Calu3 (cell line): ENCODE results near the gene FER. TPM values are rescaled to one million over a fixed set of nuclear protein-coding genes. Genes with fewer than 3 reads are reported as not detected.

Experiments used
- BruUV-seq: library from RNA; stranded (reverse); fragments of 400-500 nt; replicated peaks from 2 replicates; lab custom pipeline; 2021; lab: Mats Ljungman, UMichigan
- CTCF ChIA-PET: fragments of 300-600 bp; sonication (Branson Sonifier 250); formaldehyde crosslinking; loops from one replicate; lab custom pipeline; 2022; ENCODE audit warnings: antibody characterized with exemption; lab: Charles Lee
- DNase-seq: peaks from one replicate; pipeline ENCODE4 v3.0.0; 2022
- H3K27ac Mint-ChIP-seq: one replicate; pipeline ENCODE4 v1.8.0; 2022; ENCODE audit warnings: mixed read lengths; ENCODE audit not compliant: unreplicated experiment
- H3K27me3 Mint-ChIP-seq: one replicate; pipeline ENCODE4 v1.8.0; 2022; ENCODE audit warnings: mixed read lengths; ENCODE audit not compliant: unreplicated experiment
- H3K36me3 Mint-ChIP-seq: one replicate; pipeline ENCODE4 v1.8.0; 2022; ENCODE audit warnings: mild to moderate bottlenecking, moderate library complexity, mixed read lengths; ENCODE audit not compliant: insufficient read depth, unreplicated experiment
- H3K4me1 Mint-ChIP-seq: one replicate; pipeline ENCODE4 v1.8.0; 2022; ENCODE audit warnings: mild to moderate bottlenecking, low read depth, mixed read lengths; ENCODE audit not compliant: unreplicated experiment
- H3K4me3 Mint-ChIP-seq: one replicate; pipeline ENCODE4 v1.8.0; 2022; ENCODE audit warnings: mild to moderate bottlenecking, low read depth, moderate library complexity, mixed read lengths; ENCODE audit not compliant: unreplicated experiment
- H3K9me3 Mint-ChIP-seq: one replicate; pipeline ENCODE4 v1.8.0; 2022; ENCODE audit warnings: low read depth, mixed read lengths; ENCODE audit not compliant: unreplicated experiment
- CTCF ChIP-seq: fragments of 200-600 bp; IDR thresholded peaks from one replicate; pipeline ENCODE4 v1.8.0; 2022; ENCODE audit warnings: antibody characterized with exemption; ENCODE audit not compliant: unreplicated experiment
- intact Hi-C: fragments of 100-400 bp; cut with micrococcal nuclease; formaldehyde crosslinking; loops from one replicate; pipeline ENCODE4 v1.10.0; 2022; ENCODE audit not compliant: unreplicated experiment
- total RNA-seq: library from RNA; stranded (reverse); gene quantifications from 2 replicates; pipeline ENCODE4 v1.2.3, GENCODE V29; 2022

Gene FER
- total RNA-seq, 1 experiment from 2014 or later = 32.9 TPM

GRCh38 chr5:109215040-109215439, 467.3 kb downstream of the FER start:
- CTCF ChIA-PET = no interaction called here
- BruUV-seq = no TSS peak
- H3K9me3 Mint-ChIP-seq = peaks cover 14% of the 10 kb centered on the region
- no peaks in the 10 kb centered on the region for H3K4me1 Mint-ChIP-seq
- H3K27ac Mint-ChIP-seq = no peak overlapping the region
- H3K36me3 Mint-ChIP-seq = no peaks in the 10 kb centered on the region
- no peaks in the 10 kb centered on the region for H3K27me3 Mint-ChIP-seq
- TF ChIP-seq CTCF = no peak
- no peak for DNase-seq
- no peak overlapping the region for H3K4me3 Mint-ChIP-seq
- intact Hi-C loops = no loop called here

- intact Hi-C loops = no loop called here
- Mint-ChIP-seq H3K36me3 (no peaks in the 10 kb centered on the region), H3K4me3 (no peak overlapping the region), H3K27ac (no peak overlapping the region), H3K4me1 (no peaks in the 10 kb centered on the region), H3K27me3 (no peaks in the 10 kb centered on the region), H3K9me3 (no peaks in the 10 kb centered on the region)
- no peak for TF ChIP-seq CTCF
- no peak for DNase-seq
- CTCF ChIA-PET = no interaction called here
- no TSS peak for BruUV-seq
These were observed 471.1 kb downstream of the FER start for GRCh38 chr5:109218818-109219217.

GRCh38 chr5:109223531-109223930, 475.8 kb downstream of the FER start:
- no peaks in the 10 kb centered on the region for H3K9me3 Mint-ChIP-seq
- no peaks in the 10 kb centered on the region for H3K36me3 Mint-ChIP-seq
- no peaks in the 10 kb centered on the region for H3K4me1 Mint-ChIP-seq
- no peaks in the 10 kb centered on the region for H3K27me3 Mint-ChIP-seq
- intact Hi-C loops = no loop called here
- no TSS peak for BruUV-seq
- no peak overlapping the region for H3K27ac Mint-ChIP-seq
- no peak overlapping the region for H3K4me3 Mint-ChIP-seq
- DNase-seq = no peak
- CTCF ChIA-PET = no interaction called here
- no peak for TF ChIP-seq CTCF

GRCh38 chr5:109224276-109224882, 476.7 kb downstream of the FER start:
- no peaks in the 10 kb centered on the region for H3K27me3 Mint-ChIP-seq
- H3K4me3 Mint-ChIP-seq = no peak overlapping the region
- no peaks in the 10 kb centered on the region for H3K36me3 Mint-ChIP-seq
- H3K9me3 Mint-ChIP-seq = no peaks in the 10 kb centered on the region
- intact Hi-C loops = no loop called here
- H3K27ac Mint-ChIP-seq = no peak overlapping the region
- DNase-seq = no peak
- H3K4me1 Mint-ChIP-seq = no peaks in the 10 kb centered on the region
- BruUV-seq = no TSS peak
- CTCF ChIA-PET = no interaction called here
- TF ChIP-seq CTCF = no peak
